SU-DHL-6 (cell line): ENCODE data around the gene PLK1.

Experiments used
- EZH2phosphoT487 ChIP-seq: fragments of 200-600 bp; sonication (generic), shearing (Covaris generic); conservative IDR thresholded peaks from 2 replicates; pipeline ENCODE4 v1.6.1; 2018; ENCODE audit warnings: mild to moderate bottlenecking, antibody characterized with exemption, low read length, moderate library complexity, mixed read lengths
- TF ChIP-seq, protein P1 (sequence below): fragments of 200-600 bp; sonication (generic); IDR thresholded peaks from one replicate; pipeline ENCODE4 v1.5.1; 2017; ENCODE audit warnings: antibody characterized with exemption, mild to moderate bottlenecking, low read length, moderate library complexity; ENCODE audit not compliant: insufficient read depth, poor library complexity, severe bottlenecking

DNA sequence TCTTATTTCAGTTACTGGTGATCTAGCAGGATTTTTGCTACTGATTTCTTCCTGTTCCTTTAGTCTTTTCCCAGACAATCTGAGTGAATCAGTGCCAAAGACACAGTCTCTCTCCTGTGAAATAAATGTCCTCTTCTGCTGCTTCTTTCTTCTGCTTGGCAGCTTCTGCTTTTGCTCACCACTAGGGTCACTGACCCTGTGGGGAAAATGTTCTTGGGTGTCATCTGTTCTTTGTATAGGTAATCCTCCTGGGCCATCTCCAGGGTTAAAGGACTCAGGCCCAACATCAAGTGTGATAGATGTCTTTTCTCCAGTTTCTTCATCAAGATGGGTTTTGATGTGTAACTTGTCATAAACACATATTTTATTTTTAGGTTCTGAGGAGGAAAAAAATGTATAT, 42.7 kb upstream of the PLK1 start:
- TF ChIP-seq, protein P1, sequence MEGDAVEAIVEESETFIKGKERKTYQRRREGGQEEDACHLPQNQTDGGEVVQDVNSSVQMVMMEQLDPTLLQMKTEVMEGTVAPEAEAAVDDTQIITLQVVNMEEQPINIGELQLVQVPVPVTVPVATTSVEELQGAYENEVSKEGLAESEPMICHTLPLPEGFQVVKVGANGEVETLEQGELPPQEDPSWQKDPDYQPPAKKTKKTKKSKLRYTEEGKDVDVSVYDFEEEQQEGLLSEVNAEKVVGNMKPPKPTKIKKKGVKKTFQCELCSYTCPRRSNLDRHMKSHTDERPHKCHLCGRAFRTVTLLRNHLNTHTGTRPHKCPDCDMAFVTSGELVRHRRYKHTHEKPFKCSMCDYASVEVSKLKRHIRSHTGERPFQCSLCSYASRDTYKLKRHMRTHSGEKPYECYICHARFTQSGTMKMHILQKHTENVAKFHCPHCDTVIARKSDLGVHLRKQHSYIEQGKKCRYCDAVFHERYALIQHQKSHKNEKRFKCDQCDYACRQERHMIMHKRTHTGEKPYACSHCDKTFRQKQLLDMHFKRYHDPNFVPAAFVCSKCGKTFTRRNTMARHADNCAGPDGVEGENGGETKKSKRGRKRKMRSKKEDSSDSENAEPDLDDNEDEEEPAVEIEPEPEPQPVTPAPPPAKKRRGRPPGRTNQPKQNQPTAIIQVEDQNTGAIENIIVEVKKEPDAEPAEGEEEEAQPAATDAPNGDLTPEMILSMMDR = no peak
- TF ChIP-seq EZH2phosphoT487 = no peak
